NCI-H187 treated with DMSO at 0.1 percent for 48 hours (cell line): ENCODE measurements around the gene ALG14.
A peak's percentile ranks its signal among the peaks of the same experiment; 100 is the strongest.

Experiments used
- DNase-seq: peaks from one replicate; lab custom pipeline; 2025; lab: John Stamatoyannopoulos, UW

The ALG14 gene

GRCh38 chr1:94927405-94928175 is 145.2 kb downstream of the ALG14 start:
- DNase-seq: no peak

GRCh38 chr1:94926915-94927404 is 145.8 kb downstream of the ALG14 start, which contains the start of gene CNN3:
Gene CNN3, minus strand, starts transcription at chr1:94927110. Its CDS starts 216 bp downstream, at chr1:94926894.
- DNase-seq: peak; percentile 32

- no peak for DNase-seq
Measured at GRCh38 chr1:94926126-94926914, 146.4 kb downstream of the ALG14 start.

GRCh38 chr1:94925561-94926125 is 147.1 kb downstream of the ALG14 start:
- DNase-seq: peak; percentile 59

GRCh38 chr1:94925004-94925403 is 147.7 kb downstream of the ALG14 start:
- no peak for DNase-seq
